Astrocyte (in vitro differentiated cells and primary cell): Measurements from ENCODE around the gene ERG. TPM values are rescaled to one million over a fixed set of nuclear protein-coding genes. Genes with fewer than 3 reads are reported as not detected.

Experiments used
- DNase-seq: peaks from one replicate; pipeline ENCODE4 v3.0.0-alpha.2; 2010; ENCODE audit warnings: low read depth
- FAIRE-seq: peaks from 2 replicates; lab custom pipeline; 2011; peaks lifted over from hg19 to GRCh38; lab: Jason Lieb, UNC
- H2AFZ ChIP-seq: 2 replicates; pipeline ENCODE4 v1.6.0; 2012; ENCODE audit warnings: low read depth, low read length, inconsistent platforms
- H3K27ac ChIP-seq: 2 replicates; pipeline ENCODE4 v1.5.1; 2011; ENCODE audit warnings: low read depth, low read length, inconsistent platforms
- H3K27me3 ChIP-seq: 2 replicates; pipeline ENCODE4 v1.6.0; 2011; ENCODE audit warnings: low read length, inconsistent platforms; ENCODE audit not compliant: insufficient read depth
- H3K36me3 ChIP-seq: 2 replicates; pipeline ENCODE4 v1.5.1; 2011; ENCODE audit warnings: low read length, inconsistent platforms; ENCODE audit not compliant: insufficient read depth
- H3K4me1 ChIP-seq: 2 replicates; pipeline ENCODE4 v1.5.1; 2011; ENCODE audit warnings: low read length, inconsistent platforms; ENCODE audit not compliant: insufficient read depth
- H3K4me2 ChIP-seq: 2 replicates; pipeline ENCODE4 v1.6.0; 2012; ENCODE audit warnings: low read length, inconsistent platforms
- H3K4me3 ChIP-seq: 2 replicates; pipeline ENCODE4 v1.5.1; 2011; ENCODE audit warnings: low read depth, mild to moderate bottlenecking, low read length, inconsistent platforms; ENCODE audit not compliant: insufficient read depth
- H3K79me2 ChIP-seq: 2 replicates; pipeline ENCODE4 v1.6.0; 2012; ENCODE audit warnings: mild to moderate bottlenecking, low read length, inconsistent platforms; ENCODE audit not compliant: insufficient read depth
- H3K9ac ChIP-seq: 2 replicates; pipeline ENCODE4 v1.6.0; 2012; ENCODE audit warnings: mild to moderate bottlenecking, low read length, inconsistent platforms
- H3K9me3 ChIP-seq: 2 replicates; pipeline ENCODE4 v1.5.1; 2012; ENCODE audit warnings: low read depth, mild to moderate bottlenecking, low read length, inconsistent platforms; ENCODE audit not compliant: insufficient read depth
- H4K20me1 ChIP-seq: 2 replicates; pipeline ENCODE4 v1.6.0; 2012; ENCODE audit warnings: low read length, inconsistent platforms; ENCODE audit not compliant: insufficient read depth
- H3K27ac Mint-ChIP-seq: one replicate; pipeline ENCODE4 v1.8.0; 2021; ENCODE audit warnings: mild to moderate bottlenecking, mixed read lengths; ENCODE audit not compliant: unreplicated experiment
- H3K27me3 Mint-ChIP-seq: one replicate; pipeline ENCODE4 v1.8.0; 2021; ENCODE audit warnings: low read depth, mixed read lengths; ENCODE audit not compliant: unreplicated experiment
- H3K36me3 Mint-ChIP-seq: one replicate; pipeline ENCODE4 v1.8.0; 2021; ENCODE audit warnings: low read depth, mixed read lengths; ENCODE audit not compliant: unreplicated experiment
- H3K4me1 Mint-ChIP-seq: one replicate; pipeline ENCODE4 v1.8.0; 2021; ENCODE audit warnings: low read depth, mixed read lengths; ENCODE audit not compliant: unreplicated experiment
- H3K4me3 Mint-ChIP-seq: one replicate; pipeline ENCODE4 v1.8.0; 2021; ENCODE audit warnings: mild to moderate bottlenecking, moderate library complexity, mixed read lengths; ENCODE audit not compliant: unreplicated experiment
- H3K9me3 Mint-ChIP-seq: one replicate; pipeline ENCODE4 v1.8.0; 2021; ENCODE audit warnings: mild to moderate bottlenecking, mixed read lengths; ENCODE audit not compliant: unreplicated experiment
- CTCF ChIP-seq: IDR thresholded peaks from 2 replicates; pipeline ENCODE4 v1.5.1; 2011; ENCODE audit warnings: low read depth, mild to moderate bottlenecking, inconsistent platforms, low read length, moderate library complexity; ENCODE audit not compliant: insufficient read depth
- EZH2 ChIP-seq: IDR thresholded peaks from 2 replicates; pipeline ENCODE4 v1.6.1; 2012; ENCODE audit warnings: mild to moderate bottlenecking, low read length, inconsistent platforms; ENCODE audit not compliant: insufficient read depth
- total RNA-seq: library from RNA; stranded (reverse); gene quantifications from 2 replicates; pipeline ENCODE4 v1.2.1, GENCODE V29; 2021

The ERG gene
- total RNA-seq, 1 donor from 2014 or later = 0.84 TPM

- Histone ChIP-seq H2AFZ (no peak overlapping the region), H3K4me2 (no peak overlapping the region), H3K9ac (no peak overlapping the region), H3K27me3 (no peaks in the 10 kb centered on the region), H3K9me3 (no peaks in the 10 kb centered on the region), H3K79me2 (no peaks in the 10 kb centered on the region), H3K4me1 (peaks cover 11% of the 10 kb centered on the region), H3K4me3 (no peak overlapping the region), H3K36me3 (no peaks in the 10 kb centered on the region), H3K27ac (no peak overlapping the region), H4K20me1 (no peaks in the 10 kb centered on the region)
- no peaks in the 10 kb centered on the region for H3K4me1 Mint-ChIP-seq
- no peak for TF ChIP-seq EZH2
- no peak for TF ChIP-seq CTCF
- FAIRE-seq = no peak
- no peaks in the 10 kb centered on the region for H3K36me3 Mint-ChIP-seq
- no peak for DNase-seq
- H3K9me3 Mint-ChIP-seq = no peaks in the 10 kb centered on the region
- no peak overlapping the region for H3K27ac Mint-ChIP-seq
- H3K27me3 Mint-ChIP-seq = peaks cover 14% of the 10 kb centered on the region
- H3K4me3 Mint-ChIP-seq = no peak overlapping the region
Measured at GRCh38 chr21:38454161-38454560, 44.1 kb downstream of the ERG start.

- peaks cover 7% of the 10 kb centered on the region for H3K27me3 Mint-ChIP-seq
- Histone ChIP-seq H3K4me3 (no peak overlapping the region), H3K27ac (no peak overlapping the region), H3K79me2 (no peaks in the 10 kb centered on the region), H3K9me3 (no peaks in the 10 kb centered on the region), H4K20me1 (no peaks in the 10 kb centered on the region), H3K36me3 (no peaks in the 10 kb centered on the region), H3K4me2 (no peak overlapping the region), H3K4me1 (no peaks in the 10 kb centered on the region), H3K27me3 (no peaks in the 10 kb centered on the region), H2AFZ (peak overlapping the region; percentile 47), H3K9ac (no peak overlapping the region)
- H3K36me3 Mint-ChIP-seq = no peaks in the 10 kb centered on the region
- FAIRE-seq (no peak), DNase-seq (no peak)
- no peaks in the 10 kb centered on the region for H3K9me3 Mint-ChIP-seq
- H3K4me3 Mint-ChIP-seq = no peak overlapping the region
- TF ChIP-seq EZH2 (no peak), CTCF (no peak)
- H3K4me1 Mint-ChIP-seq = peaks cover 4% of the 10 kb centered on the region
- H3K27ac Mint-ChIP-seq = peak overlapping the region; percentile 44
Measured at GRCh38 chr21:38448671-38449385, 49.4 kb downstream of the ERG start.

- TF ChIP-seq EZH2 (no peak), CTCF (no peak)
- Mint-ChIP-seq H3K27me3 (peaks cover 7% of the 10 kb centered on the region), H3K4me3 (no peak overlapping the region), H3K9me3 (no peaks in the 10 kb centered on the region), H3K4me1 (peaks cover 6% of the 10 kb centered on the region), H3K27ac (no peak overlapping the region), H3K36me3 (no peaks in the 10 kb centered on the region)
- H3K27ac ChIP-seq = no peak overlapping the region
- H2AFZ ChIP-seq = no peak overlapping the region
- H3K79me2 ChIP-seq = no peaks in the 10 kb centered on the region
- H3K4me2 ChIP-seq = no peak overlapping the region
- H4K20me1 ChIP-seq = no peaks in the 10 kb centered on the region
- no peaks in the 10 kb centered on the region for H3K36me3 ChIP-seq
- FAIRE-seq (no peak), DNase-seq (no peak)
- no peaks in the 10 kb centered on the region for H3K27me3 ChIP-seq
- H3K9me3 ChIP-seq = no peaks in the 10 kb centered on the region
- no peak overlapping the region for H3K4me3 ChIP-seq
- H3K4me1 ChIP-seq = no peaks in the 10 kb centered on the region
- H3K9ac ChIP-seq = no peak overlapping the region
Measured at GRCh38 chr21:38447611-38448010, 50.7 kb downstream of the ERG start.
